Measurements from ENCODE around the gene TMC5.

DNA sequence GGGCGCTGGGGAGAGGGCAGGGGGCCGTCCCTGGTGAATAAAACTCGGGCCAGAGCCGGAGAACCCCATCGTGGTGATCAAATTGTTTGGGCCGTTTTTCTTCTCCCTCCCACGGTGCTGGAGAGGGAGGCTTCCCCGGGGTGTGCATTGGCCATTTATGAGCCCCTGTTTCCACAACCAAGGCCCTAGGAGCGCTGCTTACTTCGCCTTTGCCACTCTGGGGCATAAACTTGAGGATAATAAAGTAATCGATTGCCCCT is 106.6 kb downstream of the TMC5 start:
- TF ChIP-seq, protein P1, sequence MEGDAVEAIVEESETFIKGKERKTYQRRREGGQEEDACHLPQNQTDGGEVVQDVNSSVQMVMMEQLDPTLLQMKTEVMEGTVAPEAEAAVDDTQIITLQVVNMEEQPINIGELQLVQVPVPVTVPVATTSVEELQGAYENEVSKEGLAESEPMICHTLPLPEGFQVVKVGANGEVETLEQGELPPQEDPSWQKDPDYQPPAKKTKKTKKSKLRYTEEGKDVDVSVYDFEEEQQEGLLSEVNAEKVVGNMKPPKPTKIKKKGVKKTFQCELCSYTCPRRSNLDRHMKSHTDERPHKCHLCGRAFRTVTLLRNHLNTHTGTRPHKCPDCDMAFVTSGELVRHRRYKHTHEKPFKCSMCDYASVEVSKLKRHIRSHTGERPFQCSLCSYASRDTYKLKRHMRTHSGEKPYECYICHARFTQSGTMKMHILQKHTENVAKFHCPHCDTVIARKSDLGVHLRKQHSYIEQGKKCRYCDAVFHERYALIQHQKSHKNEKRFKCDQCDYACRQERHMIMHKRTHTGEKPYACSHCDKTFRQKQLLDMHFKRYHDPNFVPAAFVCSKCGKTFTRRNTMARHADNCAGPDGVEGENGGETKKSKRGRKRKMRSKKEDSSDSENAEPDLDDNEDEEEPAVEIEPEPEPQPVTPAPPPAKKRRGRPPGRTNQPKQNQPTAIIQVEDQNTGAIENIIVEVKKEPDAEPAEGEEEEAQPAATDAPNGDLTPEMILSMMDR (IDR thresholded peaks at IDR 0.05), result no peak
- TF ChIP-seq POLR2A (IDR thresholded peaks at IDR 0.05) (no peak), EP300 (IDR thresholded peaks at IDR 0.05) (no peak), POLR2AphosphoS5 (IDR thresholded peaks at IDR 0.05) (no peak)

Measured in gastroesophageal sphincter (tissue), 3 donors.